GM12872 (cell line): Measurements from ENCODE around the gene PDS5A.

Experiments used
- CTCF ChIP-seq: IDR thresholded peaks from 3 replicates; pipeline ENCODE4 v1.5.1; 2011; ENCODE audit warnings: low read depth, mild to moderate bottlenecking, low read length, moderate library complexity; ENCODE audit not compliant: insufficient read depth

The PDS5A gene

GRCh38 chr4:39931441-39931901 lies 46.2 kb downstream of the PDS5A start:
- TF ChIP-seq CTCF: no peak

DNA sequence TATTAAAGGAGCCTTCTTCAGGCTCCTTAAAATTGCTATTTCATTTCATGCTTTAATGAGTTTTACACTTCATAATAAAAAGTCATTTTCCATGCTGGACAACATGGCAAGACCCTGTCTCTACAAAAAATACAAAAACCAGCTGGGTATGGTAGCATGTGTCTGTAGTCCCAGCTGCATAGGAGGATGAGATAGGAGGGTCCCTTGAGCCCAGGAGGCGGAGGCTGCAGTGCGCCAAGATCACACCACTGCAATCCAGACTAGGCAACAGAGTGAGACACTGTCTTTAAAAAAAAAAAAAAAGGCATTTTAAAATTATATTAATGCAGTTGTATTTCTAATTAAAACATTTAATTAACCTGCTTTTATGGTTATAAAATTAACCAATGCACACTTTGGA lies 49.2 kb downstream of the PDS5A start:
- no peak for TF ChIP-seq CTCF

DNA sequence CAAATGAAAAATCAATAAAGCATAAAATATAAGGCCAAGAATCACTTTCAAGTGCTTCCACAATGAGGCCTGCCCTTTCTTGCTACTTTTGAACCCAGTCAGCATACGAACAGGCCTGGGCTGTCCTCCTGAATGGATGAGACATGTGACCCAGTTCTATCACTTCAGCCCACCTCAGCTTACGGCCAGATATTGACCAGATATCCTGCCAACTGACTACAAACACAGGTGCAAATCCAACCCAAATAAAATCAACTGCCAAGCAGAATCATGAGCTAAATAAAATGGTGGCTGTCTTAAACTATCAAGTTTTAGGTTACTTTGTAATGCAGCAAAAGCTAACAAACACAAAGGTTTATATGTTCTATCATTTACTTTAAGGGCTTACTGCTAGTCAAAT lies 53.7 kb downstream of the PDS5A start:
- no peak for TF ChIP-seq CTCF

- no peak for TF ChIP-seq CTCF
Measured at GRCh38 chr4:39922399-39922798, 55.3 kb downstream of the PDS5A start.

DNA sequence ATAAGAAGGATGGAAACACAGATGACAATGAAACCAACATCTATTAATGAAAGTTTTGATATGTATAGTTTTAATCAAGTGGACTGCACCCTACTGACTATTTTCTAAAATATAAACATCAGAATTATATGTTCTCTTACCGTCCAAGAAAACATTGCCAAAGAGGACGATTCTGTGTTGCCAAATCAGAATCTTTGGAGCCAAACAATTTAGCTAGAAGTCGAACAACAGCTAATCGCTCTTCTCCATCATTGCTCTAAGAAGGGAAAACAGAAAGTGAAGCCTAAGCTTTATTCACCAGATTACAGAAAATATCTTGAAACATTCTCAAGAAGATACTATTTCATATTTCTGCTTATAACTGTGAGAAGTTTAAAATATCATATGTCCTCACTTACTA lies 64.2 kb downstream of the PDS5A start:
- no peak for TF ChIP-seq CTCF

- no peak for TF ChIP-seq CTCF
Measured at GRCh38 chr4:39910064-39910463, 67.6 kb downstream of the PDS5A start.

DNA sequence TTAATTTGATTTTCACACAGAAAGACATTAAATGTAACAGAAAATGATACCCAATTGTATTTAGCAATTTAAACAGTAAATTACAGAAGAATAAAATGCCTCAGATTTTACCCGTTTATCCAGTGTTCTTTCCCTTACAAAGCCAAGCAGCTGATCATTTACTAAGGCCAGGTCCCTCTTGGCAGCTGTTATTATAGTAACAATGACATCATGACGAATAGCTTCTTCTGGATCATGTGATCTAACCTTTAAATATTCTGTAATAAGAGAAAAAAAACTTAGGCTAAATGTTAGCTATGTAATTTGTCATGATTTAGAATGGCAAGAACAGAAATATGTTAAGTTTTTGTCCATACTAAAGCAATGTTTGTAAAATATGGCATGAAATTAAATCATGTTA lies 69.4 kb downstream of the PDS5A start:
- no peak for TF ChIP-seq CTCF

DNA sequence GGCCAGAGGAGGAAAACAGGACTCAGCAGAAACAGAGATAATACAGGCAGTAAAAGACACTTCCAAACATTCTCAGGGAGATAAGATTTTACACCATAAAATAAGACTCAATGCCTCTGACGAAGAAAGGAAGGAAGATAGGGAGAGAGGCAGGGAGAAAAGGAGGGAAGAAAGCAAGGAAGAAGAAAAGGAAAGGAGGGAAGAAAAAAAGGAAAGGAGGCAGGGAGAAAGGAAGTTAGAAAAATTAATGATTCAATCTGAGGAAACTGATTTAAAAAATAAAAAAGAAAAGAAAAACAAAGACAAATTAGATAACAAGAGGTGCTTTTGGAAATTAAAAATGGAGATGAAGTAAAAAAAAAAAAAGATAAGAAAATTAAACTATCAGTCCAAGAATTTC lies 72.1 kb downstream of the PDS5A start:
- no peak for TF ChIP-seq CTCF
